GM23248 (cell line): ENCODE results near the gene TLR2.

Experiments
- EZH2 ChIP-seq: fragments of 200-600 bp; sonication (generic); IDR thresholded peaks from 2 replicates; pipeline ENCODE4 v1.6.1; 2018; ENCODE audit warnings: antibody characterized with exemption, mild to moderate bottlenecking; ENCODE audit not compliant: insufficient read depth, poor library complexity, severe bottlenecking
- EZH2phosphoT487 ChIP-seq: fragments of 200-600 bp; sonication (generic); IDR thresholded peaks from 2 replicates; pipeline ENCODE4 v1.6.1; 2018; ENCODE audit warnings: antibody characterized with exemption, moderate library complexity, mild to moderate bottlenecking, low read depth; ENCODE audit not compliant: insufficient read depth

DNA sequence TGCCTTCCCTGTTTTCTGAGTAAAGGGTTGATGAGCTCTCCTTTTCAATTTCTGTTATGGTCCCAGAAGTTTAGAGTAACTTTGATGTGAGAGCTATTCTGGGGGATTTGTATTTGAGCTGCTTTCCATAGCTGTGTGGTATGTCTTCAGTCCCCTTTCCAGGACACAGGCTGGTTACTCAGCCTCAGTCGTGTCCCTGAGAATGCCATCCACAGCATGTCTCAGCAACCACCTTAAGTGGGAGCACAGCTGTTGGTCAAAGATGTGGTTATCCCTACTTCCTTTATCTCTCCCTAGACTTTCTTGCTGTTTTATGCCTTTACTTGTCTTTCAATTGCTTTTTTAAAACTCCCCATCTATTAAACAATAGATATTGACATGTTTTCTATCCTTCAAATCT, 38.0 kb downstream of the TLR2 start:
- TF ChIP-seq EZH2 (no peak), EZH2phosphoT487 (no peak)
